Smooth muscle cell (in vitro differentiated cells): ENCODE results near the gene TLK1. TPM values are rescaled to one million over a fixed set of nuclear protein-coding genes. Genes with fewer than 3 reads are reported as not detected.

Experiments used
- DNase-seq: peaks from one replicate; lab custom pipeline; 2025; ENCODE audit not compliant: unreplicated experiment; lab: John Stamatoyannopoulos, UW
- H2AFZ ChIP-seq: fragments of 200-600 bp; sonication (generic); 2 replicates; pipeline ENCODE4 v1.6.0; 2016; ENCODE audit warnings: antibody characterized with exemption, low read depth, mild to moderate bottlenecking
- H3F3A ChIP-seq: fragments of 200-600 bp; sonication (generic); 2 replicates; pipeline ENCODE4 v1.6.0; 2017; ENCODE audit warnings: antibody characterized with exemption, low read depth
- H3K27ac ChIP-seq: fragments of 200-600 bp; sonication (generic); 2 replicates; pipeline ENCODE4 v1.5.1; 2016; ENCODE audit warnings: low read depth, mild to moderate bottlenecking
- H3K27me3 ChIP-seq: fragments of 200-600 bp; sonication (generic); 2 replicates; pipeline ENCODE4 v1.6.1; 2016; ENCODE audit warnings: low read depth, mild to moderate bottlenecking
- H3K36me3 ChIP-seq: fragments of 200-600 bp; sonication (generic); 2 replicates; pipeline ENCODE4 v1.5.1; 2016; ENCODE audit warnings: low read depth
- H3K4me1 ChIP-seq: fragments of 200-600 bp; sonication (generic); 2 replicates; pipeline ENCODE4 v1.5.1; 2016; ENCODE audit warnings: low read depth
- H3K4me2 ChIP-seq: fragments of 200-600 bp; sonication (generic); 2 replicates; pipeline ENCODE4 v1.6.0; 2016; ENCODE audit warnings: mild to moderate bottlenecking
- H3K4me3 ChIP-seq: fragments of 200-600 bp; sonication (generic); 2 replicates; pipeline ENCODE4 v1.5.1; 2016; ENCODE audit warnings: mild to moderate bottlenecking
- H3K79me2 ChIP-seq: fragments of 200-600 bp; sonication (generic); 2 replicates; pipeline ENCODE4 v1.6.0; 2016; ENCODE audit warnings: low read depth, mild to moderate bottlenecking
- H3K9ac ChIP-seq: fragments of 200-600 bp; sonication (generic); 2 replicates; pipeline ENCODE4 v1.6.0; 2016; ENCODE audit warnings: low read depth
- H3K9me3 ChIP-seq: fragments of 200-600 bp; sonication (generic); replicated peaks from 2 replicates; pipeline ENCODE4 v1.5.1; 2016; ENCODE audit warnings: low read depth
- H4K20me1 ChIP-seq: fragments of 200-600 bp; sonication (generic); 2 replicates; pipeline ENCODE4 v1.6.0; 2016; ENCODE audit warnings: low read depth
- WGBS: methylation state at CpG from one replicate; pipeline ENCODE4 v1.1.7; 2016; ENCODE audit warnings: low lambda C conversion rate; 5-methylcytosine and 5-hydroxymethylcytosine counted together
- polyA plus RNA-seq: library from polyadenylated mRNA; unstranded; fragments of >200 nt; fragmentation: Nextera tagmentation; extraction: Ambion mirVana; gene quantifications from 2 replicates; pipeline ENCODE4 v1.2.1, GENCODE V29; 2016
- total RNA-seq: library from RNA; depleted of rRNA; stranded (reverse); fragments of >200 nt; gene quantifications from 2 replicates; pipeline ENCODE4 v1.2.3, GENCODE V29; 2014
- TF ChIP-seq, protein P1 (sequence below): fragments of 200-600 bp; sonication (generic); IDR thresholded peaks from 2 replicates; pipeline ENCODE4 v1.5.1; 2017; ENCODE audit warnings: borderline replicate concordance, mild to moderate bottlenecking, antibody characterized with exemption; ENCODE audit not compliant: insufficient read depth, poor library complexity, severe bottlenecking

Gene TLK1
- total and polyA plus RNA-seq, 2 experiments from 2014 or later = 3.2 to 20.0 TPM

DNA sequence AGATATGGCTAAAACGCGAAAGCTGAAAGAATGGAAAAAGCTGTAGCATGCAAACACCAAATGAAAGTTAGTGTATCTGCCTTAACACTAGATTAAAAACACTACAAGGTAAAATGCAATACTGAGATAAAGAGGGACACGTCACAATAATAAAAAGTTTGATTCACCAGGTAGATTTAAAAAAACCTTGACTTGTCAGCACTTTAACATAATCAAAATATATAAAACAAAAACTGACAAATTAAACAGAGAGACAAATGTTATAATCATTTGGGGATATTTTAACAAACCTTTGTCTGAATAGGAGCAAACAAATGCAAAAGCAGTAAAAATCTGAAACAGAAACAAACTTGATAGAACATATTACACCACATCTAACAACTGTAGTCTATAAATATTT, 18.3 kb downstream of the TLK1 start:
- Histone ChIP-seq H3K27me3 (no peaks in the 10 kb centered on the region), H3K4me1 (peaks cover 25% of the 10 kb centered on the region), H2AFZ (no peak overlapping the region), H3F3A (no peaks in the 10 kb centered on the region), H3K27ac (no peak overlapping the region), H3K4me3 (no peak overlapping the region), H3K4me2 (no peak overlapping the region), H3K9me3 (no peaks in the 10 kb centered on the region), H3K9ac (no peak overlapping the region), H4K20me1 (peaks cover 98% of the 10 kb centered on the region), H3K36me3 (no peaks in the 10 kb centered on the region), H3K79me2 (peaks cover 98% of the 10 kb centered on the region)
- 84% methylated on average over 3 of the region's 3 CpGs for WGBS
- DNase-seq = no peak
- TF ChIP-seq, protein P1, sequence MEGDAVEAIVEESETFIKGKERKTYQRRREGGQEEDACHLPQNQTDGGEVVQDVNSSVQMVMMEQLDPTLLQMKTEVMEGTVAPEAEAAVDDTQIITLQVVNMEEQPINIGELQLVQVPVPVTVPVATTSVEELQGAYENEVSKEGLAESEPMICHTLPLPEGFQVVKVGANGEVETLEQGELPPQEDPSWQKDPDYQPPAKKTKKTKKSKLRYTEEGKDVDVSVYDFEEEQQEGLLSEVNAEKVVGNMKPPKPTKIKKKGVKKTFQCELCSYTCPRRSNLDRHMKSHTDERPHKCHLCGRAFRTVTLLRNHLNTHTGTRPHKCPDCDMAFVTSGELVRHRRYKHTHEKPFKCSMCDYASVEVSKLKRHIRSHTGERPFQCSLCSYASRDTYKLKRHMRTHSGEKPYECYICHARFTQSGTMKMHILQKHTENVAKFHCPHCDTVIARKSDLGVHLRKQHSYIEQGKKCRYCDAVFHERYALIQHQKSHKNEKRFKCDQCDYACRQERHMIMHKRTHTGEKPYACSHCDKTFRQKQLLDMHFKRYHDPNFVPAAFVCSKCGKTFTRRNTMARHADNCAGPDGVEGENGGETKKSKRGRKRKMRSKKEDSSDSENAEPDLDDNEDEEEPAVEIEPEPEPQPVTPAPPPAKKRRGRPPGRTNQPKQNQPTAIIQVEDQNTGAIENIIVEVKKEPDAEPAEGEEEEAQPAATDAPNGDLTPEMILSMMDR = no peak

DNA sequence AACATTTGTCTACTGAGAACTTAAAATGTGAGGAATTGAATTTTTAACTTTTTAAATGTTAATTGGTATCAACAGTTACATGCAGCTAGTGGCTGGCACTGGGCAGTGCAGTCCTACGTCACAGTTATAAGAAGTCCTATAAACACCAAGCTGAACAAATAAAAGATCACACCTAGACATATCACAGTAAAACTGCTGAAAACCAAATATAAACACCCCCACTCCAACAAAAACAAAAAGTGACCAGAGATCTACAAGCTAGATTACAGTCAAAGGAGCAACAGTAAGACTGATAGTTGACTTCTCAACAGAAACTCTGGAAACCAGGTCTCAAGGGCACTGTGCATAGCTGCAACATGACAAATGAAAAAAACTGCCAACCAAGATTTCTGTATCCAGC, 19.4 kb downstream of the TLK1 start:
- Histone ChIP-seq H3F3A (no peaks in the 10 kb centered on the region), H3K27me3 (no peaks in the 10 kb centered on the region), H3K79me2 (peaks cover 98% of the 10 kb centered on the region), H2AFZ (no peak overlapping the region), H3K4me3 (no peak overlapping the region), H3K9ac (no peak overlapping the region), H3K9me3 (no peaks in the 10 kb centered on the region), H3K4me1 (peaks cover 25% of the 10 kb centered on the region), H3K36me3 (no peaks in the 10 kb centered on the region), H4K20me1 (peaks cover 98% of the 10 kb centered on the region), H3K27ac (no peak overlapping the region), H3K4me2 (no peak overlapping the region)
- WGBS = 86% methylated on average over 1 of the region's 1 CpG
- no peak for DNase-seq
- TF ChIP-seq, protein P1 = no peak

DNA sequence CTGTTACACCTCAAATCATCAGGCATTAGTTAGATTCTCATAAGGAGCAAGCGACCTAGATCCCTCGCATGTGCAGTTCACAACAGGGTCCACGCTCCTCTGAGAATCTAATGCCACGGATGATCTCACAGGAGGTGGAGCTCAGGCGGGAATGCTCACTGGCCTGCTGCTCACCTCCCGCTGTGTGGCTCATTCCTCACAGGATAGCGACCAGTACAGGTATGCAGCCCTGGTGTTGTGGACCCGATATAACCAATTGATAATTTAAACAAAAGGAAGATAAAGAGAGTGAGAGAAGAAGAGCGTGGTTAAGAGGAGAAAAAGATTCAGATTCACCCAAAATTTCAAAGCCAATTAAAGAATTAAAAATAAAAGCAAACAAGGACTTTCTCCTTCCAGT, 20.8 kb downstream of the TLK1 start:
- no peaks in the 10 kb centered on the region for H3K9me3 ChIP-seq
- DNase-seq = no peak
- no peaks in the 10 kb centered on the region for H3F3A ChIP-seq
- H3K27me3 ChIP-seq = no peaks in the 10 kb centered on the region
- 89% methylated on average over 9 of the region's 9 CpGs for WGBS
- TF ChIP-seq, protein P1 = no peak
- H3K79me2 ChIP-seq = peaks cover 98% of the 10 kb centered on the region
- no peak overlapping the region for H3K27ac ChIP-seq
- H3K36me3 ChIP-seq = no peaks in the 10 kb centered on the region
- H3K4me2 ChIP-seq = no peak overlapping the region
- no peak overlapping the region for H3K4me3 ChIP-seq
- H3K9ac ChIP-seq = no peak overlapping the region
- H4K20me1 ChIP-seq = peaks cover 97% of the 10 kb centered on the region
- no peak overlapping the region for H2AFZ ChIP-seq
- H3K4me1 ChIP-seq = peaks cover 30% of the 10 kb centered on the region

DNA sequence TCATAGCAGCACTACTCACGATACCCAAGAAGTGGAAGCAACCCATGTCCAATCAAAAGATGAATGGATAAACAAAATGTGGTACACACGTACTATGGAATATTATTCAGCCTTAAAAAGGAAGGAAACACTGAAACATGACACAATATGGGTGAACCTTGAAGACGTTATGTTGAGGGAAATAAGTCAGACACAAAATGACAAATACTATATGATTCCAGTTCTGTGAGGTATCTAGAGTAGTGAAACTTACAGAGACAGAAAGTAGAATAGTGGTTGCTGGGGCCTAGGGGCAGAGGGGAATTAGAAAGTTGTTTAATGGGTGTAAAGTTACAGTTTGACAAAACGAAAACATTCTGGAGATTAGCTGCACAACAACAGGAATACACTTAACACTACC, 24.7 kb downstream of the TLK1 start:
- no peak overlapping the region for H2AFZ ChIP-seq
- no peaks in the 10 kb centered on the region for H3K9me3 ChIP-seq
- no peaks in the 10 kb centered on the region for H3F3A ChIP-seq
- TF ChIP-seq, protein P1 = no peak
- H3K4me1 ChIP-seq = peaks cover 18% of the 10 kb centered on the region
- DNase-seq = no peak
- no peak overlapping the region for H3K4me2 ChIP-seq
- no peak overlapping the region for H3K27ac ChIP-seq
- H3K4me3 ChIP-seq = no peak overlapping the region
- H4K20me1 ChIP-seq = peaks cover 98% of the 10 kb centered on the region
- no peaks in the 10 kb centered on the region for H3K36me3 ChIP-seq
- H3K27me3 ChIP-seq = no peaks in the 10 kb centered on the region
- no peak overlapping the region for H3K9ac ChIP-seq
- 89% methylated on average over 4 of the region's 4 CpGs for WGBS
- peaks cover 100% of the 10 kb centered on the region for H3K79me2 ChIP-seq
